OCI-LY1 (cell line): ENCODE data around the gene CHD9NB.

Experiments
- H2AFZ ChIP-seq: fragments of 200-600 bp; sonication (generic), shearing (Covaris generic); 2 replicates; pipeline ENCODE4 v1.6.0; 2014; ENCODE audit warnings: antibody characterized with exemption, mild to moderate bottlenecking, low read length
- H3F3A ChIP-seq: fragments of 200-600 bp; sonication (generic), shearing (Covaris generic); 2 replicates; pipeline ENCODE4 v1.6.0; 2014; ENCODE audit warnings: mild to moderate bottlenecking, antibody characterized with exemption, low read length, moderate library complexity; ENCODE audit not compliant: insufficient read depth
- H3K27ac ChIP-seq: fragments of 200-600 bp; sonication (generic); 2 replicates; pipeline ENCODE4 v1.5.1; 2014; ENCODE audit warnings: low read length, mixed run types, mild to moderate bottlenecking, low read depth; ENCODE audit not compliant: poor library complexity, severe bottlenecking
- H3K27me3 ChIP-seq: fragments of 200-600 bp; sonication (generic); 2 replicates; pipeline ENCODE4 v1.6.0; 2014; ENCODE audit warnings: antibody characterized with exemption, mild to moderate bottlenecking, low read length, moderate library complexity; ENCODE audit not compliant: insufficient read depth
- H3K36me3 ChIP-seq: fragments of 200-600 bp; sonication (generic); 2 replicates; pipeline ENCODE4 v1.6.1; 2014; ENCODE audit warnings: mild to moderate bottlenecking, antibody characterized with exemption, low read length, moderate library complexity, mixed read lengths; ENCODE audit not compliant: insufficient read depth
- H3K4me1 ChIP-seq: fragments of 200-600 bp; sonication (generic); 2 replicates; pipeline ENCODE4 v1.5.1; 2014; ENCODE audit warnings: mild to moderate bottlenecking, low read length, moderate library complexity; ENCODE audit not compliant: insufficient read depth, severe bottlenecking
- H3K4me2 ChIP-seq: fragments of 200-600 bp; sonication (generic), shearing (Covaris generic); 2 replicates; pipeline ENCODE4 v1.6.1; 2014; ENCODE audit warnings: low read length
- H3K4me3 ChIP-seq: fragments of 200-600 bp; sonication (generic); 2 replicates; pipeline ENCODE4 v1.5.1; 2014; ENCODE audit warnings: low read length, low read depth, mild to moderate bottlenecking, mixed read lengths; ENCODE audit not compliant: poor library complexity, severe bottlenecking
- H3K79me2 ChIP-seq: fragments of 200-600 bp; shearing (Covaris generic); 2 replicates; pipeline ENCODE4 v1.6.1; 2016; ENCODE audit warnings: mixed run types, low read length, mixed read lengths; ENCODE audit not compliant: insufficient read depth
- H3K9ac ChIP-seq: fragments of 200-600 bp; sonication (generic), shearing (Covaris generic); 2 replicates; pipeline ENCODE4 v1.6.1; 2014; ENCODE audit warnings: mild to moderate bottlenecking, low read length, mixed read lengths
- H3K9me2 ChIP-seq: fragments of 200-600 bp; sonication (generic), shearing (Covaris generic); 2 replicates; pipeline ENCODE4 v1.6.1; 2014; ENCODE audit warnings: low read depth, mild to moderate bottlenecking, low read length, mixed read lengths
- H3K9me3 ChIP-seq: fragments of 200-600 bp; shearing (Covaris generic); 2 replicates; pipeline ENCODE4 v1.6.1; 2014; ENCODE audit warnings: low read length, mixed read lengths
- H4K20me1 ChIP-seq: fragments of 200-600 bp; sonication (generic), shearing (Covaris generic); 2 replicates; pipeline ENCODE4 v1.6.0; 2016; ENCODE audit warnings: mild to moderate bottlenecking, low read length; ENCODE audit not compliant: insufficient read depth
- CTCF ChIP-seq: fragments of 200-600 bp; sonication (generic), shearing (Covaris generic); IDR thresholded peaks from 2 replicates; pipeline ENCODE4 v1.5.1; 2017; ENCODE audit warnings: mild to moderate bottlenecking, antibody characterized with exemption, low read length, moderate library complexity, mixed read lengths
- EZH2 ChIP-seq: fragments of 200-600 bp; sonication (generic), shearing (Covaris generic); IDR thresholded peaks from 2 replicates; pipeline ENCODE4 v1.8.0; 2017; ENCODE audit warnings: borderline replicate concordance, mixed run types, mild to moderate bottlenecking, antibody characterized with exemption, low read length, moderate library complexity, mixed read lengths

The CHD9NB gene

GRCh38 chr16:53094013-53094630, 41.4 kb upstream of the CHD9NB start:
- H3K27ac ChIP-seq = peak overlapping the region; percentile 56

GRCh38 chr16:53093162-53093744, 40.6 kb upstream of the CHD9NB start:
- H2AFZ ChIP-seq = no peak overlapping the region
- TF ChIP-seq EZH2 (no peak), CTCF (no peak)
- H4K20me1 ChIP-seq = no peaks in the 10 kb centered on the region
- no peaks in the 10 kb centered on the region for H3K79me2 ChIP-seq
- peak overlapping the region; percentile 56 for H3K27ac ChIP-seq
- no peaks in the 10 kb centered on the region for H3K36me3 ChIP-seq
- no peaks in the 10 kb centered on the region for H3K9me3 ChIP-seq
- H3F3A ChIP-seq = no peaks in the 10 kb centered on the region
- no peak overlapping the region; the same call in 1 of the 2 replicates for H3K9ac ChIP-seq
- H3K4me3 ChIP-seq = no peak overlapping the region
- no peaks in the 10 kb centered on the region for H3K27me3 ChIP-seq
- peaks cover 37% of the 10 kb centered on the region for H3K4me1 ChIP-seq
- no peak overlapping the region for H3K4me2 ChIP-seq
- no peaks in the 10 kb centered on the region for H3K9me2 ChIP-seq

More at GRCh38 chr16:53094013-53094630, 41.4 kb upstream of the CHD9NB start:
- TF ChIP-seq EZH2 = no peak
- TF ChIP-seq CTCF = no peak
- no peaks in the 10 kb centered on the region for H3K36me3 ChIP-seq
- no peaks in the 10 kb centered on the region for H3K9me2 ChIP-seq
- peak overlapping the region; percentile 15; the same call in 1 of the 2 replicates for H3K9ac ChIP-seq
- peaks cover 46% of the 10 kb centered on the region for H3K4me1 ChIP-seq
- no peaks in the 10 kb centered on the region for H3F3A ChIP-seq
- H3K79me2 ChIP-seq = no peaks in the 10 kb centered on the region
- no peak overlapping the region for H2AFZ ChIP-seq
- H3K4me2 ChIP-seq = peak overlapping the region; percentile 9; the same call in 1 of the 2 replicates
- no peaks in the 10 kb centered on the region for H3K9me3 ChIP-seq
- no peak overlapping the region for H3K4me3 ChIP-seq
- no peaks in the 10 kb centered on the region for H3K27me3 ChIP-seq
- H4K20me1 ChIP-seq = no peaks in the 10 kb centered on the region

- H3K9ac ChIP-seq = no peak overlapping the region
- H3K27me3 ChIP-seq = no peaks in the 10 kb centered on the region
- no peaks in the 10 kb centered on the region for H3K9me2 ChIP-seq
- no peaks in the 10 kb centered on the region for H3K9me3 ChIP-seq
- no peak overlapping the region for H3K27ac ChIP-seq
- H3K4me2 ChIP-seq = no peak overlapping the region
- no peak overlapping the region for H3K4me3 ChIP-seq
- no peaks in the 10 kb centered on the region; the same call in 1 of the 2 replicates for H3K36me3 ChIP-seq
- no peak overlapping the region for H2AFZ ChIP-seq
- H3K79me2 ChIP-seq = no peaks in the 10 kb centered on the region
- peaks cover 35% of the 10 kb centered on the region for H3K4me1 ChIP-seq
- H3F3A ChIP-seq = no peaks in the 10 kb centered on the region
- H4K20me1 ChIP-seq = no peaks in the 10 kb centered on the region
- TF ChIP-seq CTCF = no peak
- no peak for TF ChIP-seq EZH2
These were observed 39.6 kb upstream of the CHD9NB start for GRCh38 chr16:53092284-53092683.
